ENCODE data around the gene HNRNPLL. TPM values are rescaled to one million over a fixed set of nuclear protein-coding genes. Genes with fewer than 3 reads are reported as not detected.

The HNRNPLL gene
- total RNA-seq, 2 donors from 2014 or later = 70.9 to 74.1 TPM

- peak; percentile 78 for DNase-seq
- H3K4me1 Mint-ChIP-seq = peaks cover 37% of the 10 kb centered on the region
- peak overlapping the region; percentile 96 for H3K27ac ChIP-seq (ENCODE audit: low read depth, low read length)
- peak overlapping the region; percentile 80 for H3K9ac ChIP-seq (ENCODE audit: extremely low read depth, low read length, poor library complexity, severe bottlenecking)
- H3K36me3 ChIP-seq (ENCODE audit: control insufficient read depth, insufficient read depth, low read length) = peaks cover 2% of the 10 kb centered on the region
- peak overlapping the region; percentile 89 for H3K27ac Mint-ChIP-seq
- H3K27me3 Mint-ChIP-seq (ENCODE audit: insufficient read depth) = no peaks in the 10 kb centered on the region
- no peaks in the 10 kb centered on the region for H3K27me3 ChIP-seq (ENCODE audit: control insufficient read depth, insufficient read depth, low read length, poor library complexity, severe bottlenecking)
- no peaks in the 10 kb centered on the region for H3K9me3 Mint-ChIP-seq
- H3K9me3 ChIP-seq (ENCODE audit: control insufficient read depth, low read length) = no peaks in the 10 kb centered on the region
- no peaks in the 10 kb centered on the region for H3K4me1 ChIP-seq (ENCODE audit: control insufficient read depth, insufficient read depth, low read length)
- peak overlapping the region; percentile 98 for H3K4me3 ChIP-seq (ENCODE audit: low read length)
- 0% methylated on average over 24 to 74 of the region's 74 CpGs for WGBS, 2 experiments (ENCODE audit: insufficient coverage in 1 of 2, insufficient read length in 1 of 2)
- H3K36me3 Mint-ChIP-seq (ENCODE audit: low read depth) = no peaks in the 10 kb centered on the region
- H3K4me3 Mint-ChIP-seq = peak overlapping the region; percentile 85
- TF ChIP-seq CTCF (conservative IDR thresholded peaks at IDR 0.05) = no peak
Measured at GRCh38 chr2:38602136-38602731, 494 bp downstream of the HNRNPLL start.

- Mint-ChIP-seq H3K27me3 (ENCODE audit: insufficient read depth) (no peaks in the 10 kb centered on the region), H3K4me3 (peak overlapping the region; percentile 85), H3K4me1 (peaks cover 37% of the 10 kb centered on the region), H3K36me3 (ENCODE audit: low read depth) (no peaks in the 10 kb centered on the region), H3K27ac (peak overlapping the region; percentile 92), H3K9me3 (no peaks in the 10 kb centered on the region)
- Histone ChIP-seq H3K9me3 (ENCODE audit: control insufficient read depth, low read length) (no peaks in the 10 kb centered on the region), H3K4me1 (ENCODE audit: control insufficient read depth, insufficient read depth, low read length) (no peaks in the 10 kb centered on the region), H3K27ac (ENCODE audit: low read depth, low read length) (peak overlapping the region; percentile 96), H3K4me3 (ENCODE audit: low read length) (peak overlapping the region; percentile 98), H3K36me3 (ENCODE audit: control insufficient read depth, insufficient read depth, low read length) (peaks cover 2% of the 10 kb centered on the region), H3K27me3 (ENCODE audit: control insufficient read depth, insufficient read depth, low read length, poor library complexity, severe bottlenecking) (no peaks in the 10 kb centered on the region), H3K9ac (ENCODE audit: extremely low read depth, low read length, poor library complexity, severe bottlenecking) (peak overlapping the region; percentile 80)
- no peak for TF ChIP-seq CTCF (conservative IDR thresholded peaks at IDR 0.05)
- WGBS, 2 experiments (ENCODE audit: insufficient coverage in 1 of 2, insufficient read length in 1 of 2) = 0% methylated on average over 18 to 25 of the region's 25 CpGs
- no peak for DNase-seq
Measured at GRCh38 chr2:38601463-38602135, 1.1 kb downstream of the HNRNPLL start.

- Histone ChIP-seq H3K4me3 (ENCODE audit: low read length) (peak overlapping the region; percentile 98), H3K36me3 (ENCODE audit: control insufficient read depth, insufficient read depth, low read length) (peaks cover 2% of the 10 kb centered on the region), H3K27me3 (ENCODE audit: control insufficient read depth, insufficient read depth, low read length, poor library complexity, severe bottlenecking) (no peaks in the 10 kb centered on the region), H3K9ac (ENCODE audit: extremely low read depth, low read length, poor library complexity, severe bottlenecking) (peak overlapping the region; percentile 80), H3K4me1 (ENCODE audit: control insufficient read depth, insufficient read depth, low read length) (no peaks in the 10 kb centered on the region), H3K27ac (ENCODE audit: low read depth, low read length) (peak overlapping the region; percentile 96), H3K9me3 (ENCODE audit: control insufficient read depth, low read length) (no peaks in the 10 kb centered on the region)
- TF ChIP-seq CTCF (conservative IDR thresholded peaks at IDR 0.05) = no peak
- H3K36me3 Mint-ChIP-seq (ENCODE audit: low read depth) = no peaks in the 10 kb centered on the region
- H3K4me3 Mint-ChIP-seq = peak overlapping the region; percentile 85
- peak overlapping the region; percentile 93 for H3K27ac Mint-ChIP-seq
- no peaks in the 10 kb centered on the region for H3K27me3 Mint-ChIP-seq (ENCODE audit: insufficient read depth)
- no peaks in the 10 kb centered on the region for H3K9me3 Mint-ChIP-seq
- 15 to 16% methylated on average over 4 to 7 of the region's 9 CpGs for WGBS, 2 experiments (ENCODE audit: insufficient coverage in 1 of 2, insufficient read length in 1 of 2)
- no peak for DNase-seq
- H3K4me1 Mint-ChIP-seq = peaks cover 37% of the 10 kb centered on the region
Measured at GRCh38 chr2:38600921-38601455, 1.7 kb downstream of the HNRNPLL start.
